Right lobe of liver (tissue), 6 donors: ENCODE results near the gene GNPTG. TPM values are rescaled to one million over a fixed set of nuclear protein-coding genes. Genes with fewer than 3 reads are reported as not detected.

ENCODE experiments used
- ATAC-seq, 4 donors: fragments of 200-7000 bp; cut with Tn5 transposase; one replicate each; pipeline ENCODE4 v1.9.1; 2020; ENCODE audit warnings: mild to moderate bottlenecking in 4 of 4, moderate library complexity in 4 of 4
- DNase-seq, 3 donors: peaks; one replicate each; pipeline ENCODE4 v3.0.0-alpha.2; 2020
- H3K27ac ChIP-seq, 3 donors: fragments of 200-600 bp; one replicate each; pipeline ENCODE4 v1.8.0; 2022
- H3K27me3 ChIP-seq, 2 donors: fragments of 200-600 bp; one replicate each; pipeline ENCODE4 v1.8.0; 2022
- H3K36me3 ChIP-seq, 4 donors: fragments of 200-600 bp; sonication (generic) in 1 of 4; one replicate each; pipeline versions ENCODE4 v1.5.1 to v1.8.0; 2017 to 2022; ENCODE audit warnings: control low read depth in 1 of 4
- H3K4me1 ChIP-seq, 4 donors: fragments of 200-600 bp; sonication (generic) in 1 of 4; one replicate each; pipeline versions ENCODE4 v1.5.1 to v1.8.0; 2017 to 2022; ENCODE audit warnings: control low read depth in 1 of 4
- H3K4me3 ChIP-seq, 3 donors: fragments of 200-600 bp; one replicate each; pipeline ENCODE4 v1.8.0; 2022
- H3K9me3 ChIP-seq, 4 donors: fragments of 200-600 bp; sonication (generic) in 1 of 4; one replicate each; pipeline versions ENCODE4 v1.5.1 to v1.8.0; 2017 to 2022; ENCODE audit warnings: control low read depth in 1 of 4
- CTCF ChIP-seq, 4 donors: fragments of 200-600 bp in 3 of 4; fragments of 450-650 bp in 1 of 4; IDR thresholded peaks; one replicate each; pipeline versions ENCODE4 v1.5.1 to v1.8.0; 2016 to 2022; ENCODE audit warnings: antibody characterized with exemption in 4 of 4, mild to moderate bottlenecking in 2 of 4
- POLR2A ChIP-seq: fragments of 450-650 bp; IDR thresholded peaks from one replicate; pipeline ENCODE4 v1.6.1; 2017; ENCODE audit warnings: antibody characterized with exemption, mild to moderate bottlenecking
- WGBS: methylation state at CpG from one replicate; pipeline ENCODE4 v1.1.6; 2018; ENCODE audit warnings: low coverage, low lambda C conversion rate; ENCODE audit not compliant: insufficient coverage; ENCODE audit errors: missing lambda C conversion rate; 5-methylcytosine and 5-hydroxymethylcytosine counted together
- intact Hi-C, 2 donors: fragments of 100-400 bp; cut with DNase I; formaldehyde crosslinking; loops; one replicate each; pipeline versions ENCODE4 v1.11.2 to v1.14.1; 2022
- total RNA-seq, 6 experiments: library from RNA; depleted of rRNA in 2 of 6; stranded (reverse); fragments of >200 nt in 2 of 6; fragmentation: NEBNext Ultra II Directional in 3 of 6; extraction: Animal tissue kit (Norgen Biotek cat#: 25700) in 3 of 6; gene quantifications; one replicate each; pipeline versions ENCODE4 v1.1.0 to v1.2.4, GENCODE V29; 2016 to 2023
- donor health status: DM: no; HTN: yes; CAD: no.
- donor health status: DM: no; HTN: no; CAD: no.
- donor health status: DM: no; HTN: no; CAD: no.
- donor health status: DM: no; HTN: yes; CAD: no.
- donor health status: DM: no; HTN: yes; CAD: no.

GNPTG gene
- total RNA-seq, 6 experiments from 2014 or later, result 44.3 to 72.8 (median 63.0) TPM

GRCh38 chr16:1371054-1371978 is 19.6 kb downstream of the GNPTG start:
- no peaks in the 10 kb centered on the region for H3K9me3 ChIP-seq
- H3K36me3 ChIP-seq, result peaks cover 0 to 21% (median 1%) of the 10 kb centered on the region in 4 donors
- H3K27ac ChIP-seq, result no peak overlapping the region
- intact Hi-C loops, result no loop called here
- no peaks in the 10 kb centered on the region for H3K27me3 ChIP-seq
- no peak for DNase-seq
- TF ChIP-seq CTCF (IDR thresholded peaks at IDR 0.05) (no peak), POLR2A (no peak)
- no peak for ATAC-seq
- 90% methylated on average over 2 of the region's 33 CpGs for WGBS
- H3K4me3 ChIP-seq, result no peak overlapping the region
- H3K4me1 ChIP-seq, result no peaks in the 10 kb centered on the region

GRCh38 chr16:1372292-1372950 is 20.7 kb downstream of the GNPTG start:
- no peaks in the 10 kb centered on the region for H3K4me1 ChIP-seq
- intact Hi-C loops, result no loop called here
- ATAC-seq, result no peak
- no peak for DNase-seq
- H3K36me3 ChIP-seq, result peaks cover 0 to 15% (median 1%) of the 10 kb centered on the region in 4 donors
- TF ChIP-seq CTCF (IDR thresholded peaks at IDR 0.05), result no peak
- TF ChIP-seq POLR2A, result no peak
- H3K9me3 ChIP-seq, result no peaks in the 10 kb centered on the region
- H3K27ac ChIP-seq, result no peak overlapping the region
- 86% methylated on average over 6 of the region's 21 CpGs for WGBS
- H3K27me3 ChIP-seq, result no peaks in the 10 kb centered on the region
- H3K4me3 ChIP-seq, result no peak overlapping the region

GRCh38 chr16:1374418-1375297 is 22.9 kb downstream of the GNPTG start:
- DNase-seq, result no peak
- ATAC-seq, result no peak

More at GRCh38 chr16:1374418-1375297, 22.9 kb downstream of the GNPTG start:
- no peaks in the 10 kb centered on the region for H3K9me3 ChIP-seq
- H3K4me1 ChIP-seq, result peaks cover 0 to 18% (median 6%) of the 10 kb centered on the region in 4 donors
- WGBS, result 85% methylated on average over 5 of the region's 46 CpGs
- TF ChIP-seq POLR2A (no peak), CTCF (IDR thresholded peaks at IDR 0.05) (no peak)
- H3K27me3 ChIP-seq, result no peaks in the 10 kb centered on the region
- no peak overlapping the region for H3K4me3 ChIP-seq
- H3K27ac ChIP-seq, result no peak overlapping the region
- peaks cover 0 to 11% (median 1%) of the 10 kb centered on the region in 4 donors for H3K36me3 ChIP-seq
- intact Hi-C loops, result no loop called here
